DMS153 treated with DMSO at 0.1 percent for 48 hours (cell line): ENCODE measurements around the gene ARL9.
A peak's percentile ranks its signal among the peaks of the same experiment; 100 is the strongest.
"Not testable (repeated sequence)": the region's sequence is repeated elsewhere in the genome, so short reads cannot be mapped to it uniquely, and the experiment has no call there.

Source experiments
- DNase-seq: peaks from one replicate; lab custom pipeline; 2025; ENCODE audit not compliant: unreplicated experiment; lab: John Stamatoyannopoulos, UW

The ARL9 gene

GRCh38 chr4:56505269-56506130, at the start of gene ARL9:
TSS of gene ARL9 (plus strand) at chr4:56505791. CDS start at chr4:56505863, 72 bp downstream.
- DNase-seq: peak; percentile 39

- DNase-seq: no peak
These were observed 45.5 kb upstream of the ARL9 start for GRCh38 chr4:56460085-56460484.

GRCh38 chr4:56462157-56462556, 43.4 kb upstream of the ARL9 start:
- no peak for DNase-seq

- DNase-seq: no peak
These were observed 41.9 kb upstream of the ARL9 start for GRCh38 chr4:56463711-56464110.

- no peak for DNase-seq
These were observed 41.0 kb upstream of the ARL9 start for GRCh38 chr4:56464581-56464980.

GRCh38 chr4:56465599-56466295, 39.8 kb upstream of the ARL9 start:
- no peak for DNase-seq

- DNase-seq: not testable (repeated sequence)
These were observed 39.3 kb upstream of the ARL9 start for GRCh38 chr4:56466296-56466761.

- DNase-seq: no peak
These were observed 38.7 kb upstream of the ARL9 start for GRCh38 chr4:56466910-56467283.

- peak; percentile 59 for DNase-seq
These were observed 38.1 kb upstream of the ARL9 start, which contains the start of gene SRP72 for GRCh38 chr4:56467284-56468096. TSS of gene SRP72 (plus strand) at chr4:56467617. CDS start at chr4:56467636, 19 bp downstream.

GRCh38 chr4:56468097-56468422, 37.5 kb upstream of the ARL9 start:
- peak; percentile 25 for DNase-seq

GRCh38 chr4:56469489-56470210, 35.9 kb upstream of the ARL9 start:
- no peak for DNase-seq

GRCh38 chr4:56475917-56476316, 29.7 kb upstream of the ARL9 start:
- DNase-seq: no peak

GRCh38 chr4:56477192-56477702, 28.3 kb upstream of the ARL9 start:
- no peak for DNase-seq

GRCh38 chr4:56480691-56481090, 24.9 kb upstream of the ARL9 start:
- no peak for DNase-seq

- no peak for DNase-seq
These were observed 9.3 kb upstream of the ARL9 start for GRCh38 chr4:56496241-56496640.

GRCh38 chr4:56511098-56511497, 5.5 kb downstream of the ARL9 start:
- no peak for DNase-seq

- no peak for DNase-seq
These were observed 6.6 kb downstream of the ARL9 start for GRCh38 chr4:56512166-56512565.

GRCh38 chr4:56513517-56513916, 7.9 kb downstream of the ARL9 start:
- no peak for DNase-seq

- peak; percentile 35 for DNase-seq
These were observed 24.9 kb downstream of the ARL9 start for GRCh38 chr4:56530269-56531148.
